GM19452 (cell line): Measurements from ENCODE around the gene ARHGAP36.

Experiments
- ATAC-seq: cut with Tn5 transposase; IDR thresholded peaks from one replicate; pipeline ENCODE4 v1.9.1; 2021; ENCODE audit not compliant: unreplicated experiment

Gene ARHGAP36

DNA sequence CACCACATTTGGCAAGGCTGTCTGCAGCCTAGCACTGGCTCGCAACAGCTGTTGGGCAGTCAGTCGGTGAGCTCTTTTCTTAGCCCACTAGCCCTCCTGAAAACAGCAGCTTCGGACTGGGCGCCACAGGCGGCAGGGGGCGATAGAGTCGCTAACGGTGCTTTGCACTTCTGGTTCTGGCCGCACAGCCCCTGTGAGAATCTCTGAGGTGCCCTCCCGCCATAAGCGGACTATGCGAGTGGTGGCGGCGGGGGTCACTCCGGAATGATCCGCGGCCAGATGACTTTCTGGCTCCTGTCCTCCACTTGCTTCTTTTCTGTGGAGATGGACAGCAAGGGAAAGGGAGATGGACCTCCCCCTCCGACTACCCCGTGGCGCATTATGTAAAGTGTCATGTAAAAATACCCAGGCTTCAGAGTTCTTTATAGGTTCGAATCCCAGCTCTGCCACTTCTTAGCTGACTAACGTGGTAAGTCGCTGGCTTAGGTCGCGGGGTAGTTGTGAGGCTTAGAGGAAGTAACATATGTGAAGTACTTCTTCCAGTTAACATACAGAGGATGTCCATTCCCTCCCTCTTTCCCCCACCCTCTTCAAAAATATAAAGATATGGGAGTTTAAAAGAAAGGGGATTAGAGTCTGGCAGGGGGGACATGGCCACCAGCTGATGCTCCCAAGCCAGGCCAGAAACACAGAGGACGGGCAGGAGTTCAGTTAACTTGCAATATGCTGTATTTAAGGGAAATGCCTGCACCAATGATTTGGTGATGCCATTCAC, 11.0 kb downstream of the ARHGAP36 start:
- no peak for ATAC-seq

DNA sequence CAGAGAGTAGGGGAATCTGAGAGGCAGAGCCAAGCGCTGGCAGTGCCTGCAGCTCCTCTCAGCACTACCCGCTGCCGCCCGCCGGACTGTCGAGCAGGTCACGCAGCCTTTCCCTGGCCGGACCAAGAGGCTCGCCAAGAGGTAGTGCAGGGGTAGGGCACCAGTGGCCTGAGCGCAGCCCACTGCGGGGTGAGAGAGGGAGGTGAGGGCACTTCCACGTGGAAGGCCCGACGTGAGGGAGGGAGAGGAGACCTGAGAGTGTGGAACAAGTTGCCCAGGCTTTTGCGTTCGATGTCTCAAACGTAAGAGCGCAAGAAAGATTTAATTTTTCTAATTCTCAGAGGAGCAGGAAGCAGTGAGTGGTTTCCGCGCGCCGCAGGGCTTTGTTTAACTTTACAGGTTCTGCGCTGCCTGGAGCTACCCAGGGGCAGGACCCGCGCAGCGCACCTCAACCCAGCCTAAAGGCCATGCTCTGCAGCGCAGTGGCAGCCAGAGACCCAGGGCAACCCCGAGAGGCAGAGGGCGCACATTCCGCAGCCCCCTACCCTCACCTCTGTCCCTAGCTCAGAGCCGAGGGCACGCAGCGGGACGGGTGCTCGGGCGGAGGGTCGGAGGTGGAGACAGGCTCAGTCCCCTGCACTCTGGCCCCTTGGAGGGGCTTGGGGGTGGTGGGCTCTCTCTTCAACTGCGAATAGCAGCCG, 14.9 kb downstream of the ARHGAP36 start:
- no peak for ATAC-seq

DNA sequence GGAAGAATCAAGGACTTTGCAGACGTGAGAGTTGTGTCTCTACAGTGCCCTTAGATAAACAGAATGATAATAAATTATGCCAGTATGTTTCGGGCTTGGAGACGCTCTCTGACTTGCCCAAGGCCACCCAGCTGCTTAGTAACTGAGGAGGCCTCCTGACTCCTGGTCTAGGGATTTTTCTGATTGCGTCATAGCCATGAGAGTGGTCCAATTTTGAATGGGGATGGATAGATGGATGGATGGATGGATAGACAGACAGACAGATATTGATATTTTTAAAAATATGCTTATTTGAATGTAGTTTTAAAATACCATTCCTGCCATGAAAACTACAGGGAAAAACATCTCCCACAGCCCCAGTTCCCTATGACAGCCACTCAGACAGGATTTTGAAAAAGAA, 15.5 kb downstream of the ARHGAP36 start:
- ATAC-seq, result no peak

DNA sequence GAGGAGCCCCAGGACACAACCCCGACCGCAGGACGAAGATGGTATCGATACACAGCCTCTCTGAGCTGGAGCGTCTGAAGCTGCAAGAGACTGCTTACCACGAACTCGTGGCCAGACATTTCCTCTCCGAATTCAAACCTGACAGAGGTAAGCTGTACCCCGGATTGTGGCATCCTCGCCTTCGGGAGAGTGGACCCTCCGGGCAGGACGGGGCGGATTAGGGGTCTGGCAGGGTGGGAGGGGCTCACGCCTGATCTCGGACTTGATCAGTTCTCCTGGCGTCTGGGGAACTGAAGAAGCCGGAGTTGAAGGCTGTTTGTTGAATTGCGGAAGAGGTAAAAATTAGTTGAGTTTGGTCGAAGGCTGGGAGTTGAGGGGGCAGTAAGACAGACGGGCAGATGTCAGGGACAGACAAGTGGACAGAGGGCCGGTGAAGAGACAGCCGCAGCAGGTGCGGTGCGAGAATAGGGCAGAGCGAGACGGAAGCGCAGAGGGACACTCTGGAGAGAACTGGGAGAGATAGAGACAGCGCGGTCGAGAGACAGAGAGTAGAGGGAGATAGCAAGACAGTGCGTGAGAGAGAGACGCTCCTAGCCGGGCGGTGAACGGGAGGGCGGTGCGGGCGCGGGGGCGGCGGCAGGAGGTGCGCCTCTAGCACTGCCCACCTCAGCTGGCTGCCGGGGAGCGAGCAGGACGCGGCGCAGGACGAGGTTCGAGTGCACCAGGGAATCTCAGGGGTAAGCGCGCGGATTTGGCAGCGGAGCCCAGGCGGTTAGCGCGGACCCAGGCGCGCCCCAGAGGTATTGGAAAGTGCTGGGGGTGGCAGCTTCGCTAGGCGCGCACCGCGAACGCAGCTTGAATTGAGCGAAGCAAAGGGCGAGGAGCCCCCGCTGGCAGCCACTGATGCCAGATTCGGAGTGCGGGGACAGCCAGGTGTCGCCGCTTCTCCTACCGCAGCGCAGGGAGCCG, 23.9 kb downstream of the ARHGAP36 start:
- ATAC-seq, result no peak

DNA sequence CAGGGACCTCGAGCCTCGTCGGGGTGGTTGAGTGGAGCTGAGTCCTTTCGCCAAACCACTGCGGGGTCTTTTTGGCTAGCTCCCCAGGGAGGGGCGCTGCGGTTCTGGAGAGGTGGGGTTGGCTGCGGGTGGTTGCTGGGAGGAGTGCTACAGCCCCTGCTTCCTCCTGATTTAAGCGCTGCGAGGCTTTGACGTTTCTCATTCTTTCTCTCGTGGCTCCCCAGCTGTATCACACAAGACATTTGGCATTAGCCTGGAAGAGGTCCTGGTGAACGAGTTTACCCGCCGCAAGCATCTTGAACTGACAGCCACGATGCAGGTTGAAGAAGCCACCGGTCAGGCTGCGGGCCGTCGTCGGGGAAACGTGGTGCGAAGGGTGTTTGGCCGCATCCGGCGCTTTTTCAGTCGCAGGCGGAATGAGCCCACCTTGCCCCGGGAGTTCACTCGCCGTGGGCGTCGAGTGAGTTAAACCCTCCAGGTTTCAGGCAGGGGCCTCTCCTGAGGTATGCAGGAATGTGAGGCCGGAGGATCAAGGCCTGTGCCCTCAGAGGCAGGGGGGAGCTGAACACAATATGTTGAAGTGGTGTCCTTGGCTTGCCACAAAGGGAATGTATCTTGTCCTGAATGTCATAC, 25.5 kb downstream of the ARHGAP36 start:
- ATAC-seq, result no peak

DNA sequence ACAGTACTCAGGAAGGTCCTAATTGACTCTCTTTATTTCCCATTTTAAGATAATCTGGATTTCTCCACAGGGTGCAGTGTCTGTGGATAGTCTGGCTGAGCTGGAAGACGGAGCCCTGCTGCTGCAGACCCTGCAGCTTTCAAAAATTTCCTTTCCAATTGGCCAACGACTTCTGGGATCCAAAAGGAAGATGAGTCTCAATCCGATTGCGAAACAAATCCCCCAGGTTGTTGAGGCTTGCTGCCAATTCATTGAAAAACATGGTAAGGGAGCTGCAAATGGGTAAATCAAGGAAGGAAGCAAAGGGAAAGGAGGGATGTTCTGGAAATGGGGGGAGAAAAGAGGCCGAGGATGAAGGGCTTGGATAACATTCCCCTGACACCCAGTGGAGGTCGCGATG, 26.0 kb downstream of the ARHGAP36 start:
- no peak for ATAC-seq

DNA sequence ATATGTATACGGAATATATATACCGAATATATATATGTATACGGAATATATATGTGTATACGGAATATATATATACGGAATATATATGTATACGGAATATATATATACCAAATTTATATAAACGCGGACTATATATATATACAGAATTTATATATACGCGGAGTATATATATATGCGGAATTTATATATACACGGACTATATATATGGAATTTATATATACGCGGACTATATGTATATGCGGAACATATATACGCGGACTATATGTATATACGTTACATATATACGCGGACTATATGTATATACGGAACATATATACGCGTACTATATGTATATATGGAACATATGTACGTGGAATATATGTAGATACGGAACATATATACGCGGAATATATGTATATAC, 78.6 kb downstream of the ARHGAP36 start:
- no peak for ATAC-seq

DNA sequence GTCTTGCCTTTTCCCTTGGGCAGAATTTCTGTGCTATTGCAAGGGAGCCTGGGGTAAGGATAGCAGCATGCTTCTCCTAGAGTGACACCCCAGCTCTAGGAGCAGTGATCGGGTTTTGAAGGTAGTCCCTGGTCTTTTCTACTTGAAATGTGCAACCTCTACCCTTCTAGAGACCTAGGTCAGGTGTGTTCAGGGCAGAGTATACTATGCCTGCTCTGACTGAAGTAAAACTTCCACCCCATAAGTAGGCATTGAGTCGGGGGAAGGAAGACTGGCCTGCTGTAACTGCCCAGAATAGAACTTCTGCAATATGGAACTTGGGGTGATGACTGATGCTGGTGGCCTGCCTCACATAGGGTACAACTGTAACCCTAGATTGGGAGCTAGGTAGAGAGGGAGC, 80.9 kb downstream of the ARHGAP36 start:
- ATAC-seq, result no peak
